Lower leg skin (tissue), 3 donors: Measurements from ENCODE around the gene TIMP1.

ENCODE experiments used
- POLR2A ChIP-seq, 2 donors: fragments of 450-650 bp; IDR thresholded peaks; one replicate each; pipeline ENCODE4 v1.6.1; 2016 to 2017; ENCODE audit warnings: antibody characterized with exemption in 2 of 2, mild to moderate bottlenecking in 1 of 2, moderate library complexity in 1 of 2
- TF ChIP-seq, protein P1 (sequence below), 3 donors: fragments of 450-650 bp; IDR thresholded peaks; one replicate each; pipeline ENCODE4 v1.5.1; 2016; ENCODE audit warnings: antibody characterized with exemption in 3 of 3, mild to moderate bottlenecking in 3 of 3, moderate library complexity in 2 of 3

DNA sequence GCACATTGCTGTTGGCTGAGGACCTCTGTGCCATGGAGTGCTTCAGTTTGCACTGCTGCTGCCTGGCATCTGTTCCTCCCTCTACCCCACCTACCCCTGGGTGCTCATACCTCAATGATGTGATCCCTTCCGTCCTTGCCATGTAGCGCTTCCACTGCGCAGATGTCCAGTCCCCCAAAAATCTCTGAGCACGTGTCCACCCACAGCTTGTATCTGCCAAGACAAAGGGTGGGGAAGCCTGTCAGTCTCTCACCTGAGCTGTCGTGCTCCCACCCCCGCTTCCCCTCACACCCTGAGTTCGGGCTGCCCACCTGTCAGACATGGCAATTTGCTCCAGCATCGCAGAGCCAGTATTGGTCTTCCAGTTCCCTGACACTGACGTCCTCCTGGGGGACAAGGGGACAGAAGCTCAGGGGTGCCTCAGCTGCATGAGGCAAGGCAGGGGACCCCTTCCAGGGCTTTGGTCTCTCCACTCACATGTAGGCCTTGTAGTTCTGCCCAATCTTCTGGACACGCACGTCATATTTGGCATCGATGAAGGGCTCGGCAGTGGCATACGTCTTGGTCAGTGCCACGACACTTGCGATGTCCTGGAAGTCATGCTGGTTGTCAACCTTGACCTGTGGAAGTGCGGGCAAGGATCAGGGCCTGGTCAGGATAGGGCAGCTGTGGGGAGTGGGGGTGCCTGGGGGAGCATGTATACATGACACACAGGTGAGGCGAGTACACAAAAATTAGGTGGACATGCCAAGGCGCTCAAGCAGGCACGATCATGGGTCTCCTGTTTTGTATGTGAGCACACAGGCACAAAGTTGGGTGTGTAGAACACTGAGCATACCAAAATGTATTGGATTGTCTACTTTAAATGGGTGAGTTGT lies 6.0 kb upstream of the TIMP1 start:
- TF ChIP-seq, protein P1, sequence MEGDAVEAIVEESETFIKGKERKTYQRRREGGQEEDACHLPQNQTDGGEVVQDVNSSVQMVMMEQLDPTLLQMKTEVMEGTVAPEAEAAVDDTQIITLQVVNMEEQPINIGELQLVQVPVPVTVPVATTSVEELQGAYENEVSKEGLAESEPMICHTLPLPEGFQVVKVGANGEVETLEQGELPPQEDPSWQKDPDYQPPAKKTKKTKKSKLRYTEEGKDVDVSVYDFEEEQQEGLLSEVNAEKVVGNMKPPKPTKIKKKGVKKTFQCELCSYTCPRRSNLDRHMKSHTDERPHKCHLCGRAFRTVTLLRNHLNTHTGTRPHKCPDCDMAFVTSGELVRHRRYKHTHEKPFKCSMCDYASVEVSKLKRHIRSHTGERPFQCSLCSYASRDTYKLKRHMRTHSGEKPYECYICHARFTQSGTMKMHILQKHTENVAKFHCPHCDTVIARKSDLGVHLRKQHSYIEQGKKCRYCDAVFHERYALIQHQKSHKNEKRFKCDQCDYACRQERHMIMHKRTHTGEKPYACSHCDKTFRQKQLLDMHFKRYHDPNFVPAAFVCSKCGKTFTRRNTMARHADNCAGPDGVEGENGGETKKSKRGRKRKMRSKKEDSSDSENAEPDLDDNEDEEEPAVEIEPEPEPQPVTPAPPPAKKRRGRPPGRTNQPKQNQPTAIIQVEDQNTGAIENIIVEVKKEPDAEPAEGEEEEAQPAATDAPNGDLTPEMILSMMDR (IDR thresholded peaks at IDR 0.05): no peak
- TF ChIP-seq POLR2A (IDR thresholded peaks at IDR 0.05): no peak
